IMR-90 (cell line): Measurements from ENCODE around the gene ATXN7L2. TPM values are rescaled to one million over a fixed set of nuclear protein-coding genes. Genes with fewer than 3 reads are reported as not detected.

Experiments used
- ATAC-seq: fragments of 200-7000 bp; cut with Tn5 transposase; 2 replicates; pipeline ENCODE4 v1.9.1; 2020; ENCODE audit warnings: low read depth, mild to moderate bottlenecking, moderate library complexity
- BruUV-seq: library from RNA; stranded (reverse); fragments of 400-500 nt; replicated peaks from 2 replicates; lab custom pipeline; 2021; lab: Mats Ljungman, UMichigan
- CTCF ChIA-PET: fragments of 300-600 bp; formaldehyde crosslinking; extraction: SDS; loops from one replicate; lab custom pipeline; 2021; ENCODE audit warnings: antibody characterized with exemption; lab: Yijun Ruan, JAX
- POLR2A ChIA-PET: fragments of 300-600 bp; sonication (Branson Sonifier 250); formaldehyde crosslinking; loops from one replicate; lab custom pipeline; 2022; ENCODE audit warnings: antibody characterized with exemption; ENCODE audit not compliant: unreplicated experiment; lab: Charles Lee
- DNase-seq: peaks from one replicate; pipeline ENCODE4 v3.0.0; 2013
- H2AFZ ChIP-seq: replicated peaks from 2 replicates; pipeline ENCODE3; 2013; ENCODE audit warnings: low read length, mild to moderate bottlenecking; ENCODE audit not compliant: poor library complexity
- H2AK5ac ChIP-seq: 2 replicates; pipeline ENCODE4 v1.6.1; 2013; ENCODE audit warnings: low read depth, low read length, inconsistent platforms
- H2AK9ac ChIP-seq: replicated peaks from 2 replicates; pipeline ENCODE3; 2013; ENCODE audit warnings: mild to moderate bottlenecking, low read depth, low read length, moderate library complexity; ENCODE audit not compliant: poor library complexity
- H2BK120ac ChIP-seq: 2 replicates; pipeline ENCODE4 v1.6.1; 2013; ENCODE audit warnings: low read depth, low read length, inconsistent platforms
- H2BK15ac ChIP-seq: 3 replicates; pipeline ENCODE4 v1.6.1; 2013; ENCODE audit warnings: low read depth, low read length, inconsistent platforms
- H2BK20ac ChIP-seq: 2 replicates; pipeline ENCODE4 v1.6.1; 2013; ENCODE audit warnings: low read depth, mild to moderate bottlenecking, inconsistent platforms, low read length, moderate library complexity
- H2BK5ac ChIP-seq: 2 replicates; pipeline ENCODE4 v1.6.1; 2013; ENCODE audit warnings: mild to moderate bottlenecking, low read depth, low read length, inconsistent platforms; ENCODE audit not compliant: poor library complexity, severe bottlenecking
- H3K14ac ChIP-seq: replicated peaks from 2 replicates; pipeline ENCODE4 v1.6.1; 2013; ENCODE audit warnings: low read depth, low read length, inconsistent platforms
- H3K18ac ChIP-seq: 2 replicates; pipeline ENCODE4 v1.6.1; 2013; ENCODE audit warnings: low read depth, low read length, control low read depth
- H3K23ac ChIP-seq: 2 replicates; pipeline ENCODE4 v1.6.1; 2013; ENCODE audit warnings: low read depth, low read length, inconsistent platforms
- H3K27ac ChIP-seq: 2 replicates; pipeline ENCODE4 v1.5.1; 2013; ENCODE audit warnings: mild to moderate bottlenecking, control low read depth, low read length; ENCODE audit not compliant: insufficient read depth
- H3K27me3 ChIP-seq: 2 replicates; pipeline ENCODE4 v1.6.1; 2013; ENCODE audit warnings: low read length; ENCODE audit not compliant: control insufficient read depth, insufficient read depth
- H3K36me3 ChIP-seq: 2 replicates; pipeline ENCODE4 v1.6.1; 2013; ENCODE audit warnings: low read length, mixed read lengths; ENCODE audit not compliant: control insufficient read depth, insufficient read depth
- H3K4ac ChIP-seq: 2 replicates; pipeline ENCODE4 v1.6.1; 2013; ENCODE audit warnings: low read depth, low read length, inconsistent platforms
- H3K4me1 ChIP-seq: 2 replicates; pipeline ENCODE4 v1.6.1; 2013; ENCODE audit warnings: low read length, mixed read lengths; ENCODE audit not compliant: control insufficient read depth, insufficient read depth
- H3K4me2 ChIP-seq: 2 replicates; pipeline ENCODE4 v1.6.1; 2013; ENCODE audit warnings: low read depth, mild to moderate bottlenecking, control low read depth, low read length, moderate library complexity
- H3K4me3 ChIP-seq: 2 replicates; pipeline ENCODE4 v1.5.1; 2013; ENCODE audit warnings: low read depth, mild to moderate bottlenecking, control low read depth, low read length, moderate library complexity; ENCODE audit not compliant: insufficient read depth
- H3K56ac ChIP-seq: 2 replicates; pipeline ENCODE4 v1.6.1; 2013; ENCODE audit warnings: low read length, inconsistent platforms; ENCODE audit not compliant: insufficient read depth; ENCODE audit errors: extremely low read depth
- H3K79me1 ChIP-seq, 2 experiments: 2 replicates each; pipeline ENCODE4 v1.6.1; 2013; ENCODE audit warnings: low read length in 2 of 2, inconsistent platforms in 1 of 2, low read depth in 1 of 2
- H3K9ac ChIP-seq: 2 replicates; pipeline ENCODE4 v1.6.1; 2013; ENCODE audit warnings: low read depth, low read length, control low read depth
- H3K9me1 ChIP-seq: 2 replicates; pipeline ENCODE4 v1.6.1; 2013; ENCODE audit warnings: low read length, inconsistent platforms; ENCODE audit not compliant: insufficient read depth
- H3K9me3 ChIP-seq: 2 replicates; pipeline ENCODE4 v1.6.1; 2013; ENCODE audit warnings: low read length; ENCODE audit not compliant: control insufficient read depth, insufficient read depth
- H4K20me1 ChIP-seq: 2 replicates; pipeline ENCODE4 v1.6.1; 2013; ENCODE audit warnings: low read length, inconsistent platforms; ENCODE audit not compliant: insufficient read depth
- H4K5ac ChIP-seq: 2 replicates; pipeline ENCODE4 v1.6.1; 2013; ENCODE audit warnings: mild to moderate bottlenecking, low read depth, low read length, control low read depth
- H4K8ac ChIP-seq, 2 experiments: 2 replicates each; pipeline ENCODE4 v1.6.1; 2013; ENCODE audit warnings: low read depth in 2 of 2, low read length in 2 of 2, control low read depth in 1 of 2, inconsistent platforms in 1 of 2
- H4K91ac ChIP-seq: 2 replicates; pipeline ENCODE4 v1.6.1; 2013; ENCODE audit warnings: low read depth, low read length, inconsistent platforms; ENCODE audit not compliant: insufficient read depth
- BHLHE40 ChIP-seq: fragments of 150-350 bp; IDR thresholded peaks from 2 replicates; pipeline ENCODE4 v1.6.1; 2016; ENCODE audit warnings: mild to moderate bottlenecking, low read depth, low read length
- CEBPB ChIP-seq: IDR thresholded peaks from 2 replicates; pipeline ENCODE4 v1.6.1; 2012; ENCODE audit warnings: low read depth, low read length, improper control_type of control experiment
- CHD1 ChIP-seq: IDR thresholded peaks from 2 replicates; pipeline ENCODE4 v1.6.1; 2012; ENCODE audit warnings: low read depth, low read length, improper control_type of control experiment
- CTCF ChIP-seq: conservative IDR thresholded peaks from 2 replicates; pipeline ENCODE4 v1.5.1; 2012; ENCODE audit warnings: mild to moderate bottlenecking, low read depth, low read length, improper control_type of control experiment
- ELK1 ChIP-seq: fragments of 150-350 bp; IDR thresholded peaks from 2 replicates; pipeline ENCODE4 v1.6.1; 2016; ENCODE audit warnings: low read depth, mild to moderate bottlenecking, low read length, moderate library complexity, borderline replicate concordance
- FOS ChIP-seq: fragments of 150-350 bp; IDR thresholded peaks from 2 replicates; pipeline ENCODE4 v1.6.1; 2016; ENCODE audit warnings: low read depth, low read length
- MAFK ChIP-seq: IDR thresholded peaks from 2 replicates; pipeline ENCODE4 v1.6.1; 2012; ENCODE audit warnings: low read depth, low read length, improper control_type of control experiment
- MAZ ChIP-seq: IDR thresholded peaks from 2 replicates; pipeline ENCODE4 v1.6.1; 2012; ENCODE audit warnings: low read depth, mild to moderate bottlenecking, low read length, improper control_type of control experiment, moderate library complexity, borderline replicate concordance
- MXI1 ChIP-seq: IDR thresholded peaks from 2 replicates; pipeline ENCODE4 v1.6.1; 2012; ENCODE audit warnings: low read depth, mild to moderate bottlenecking, low read length, moderate library complexity, borderline replicate concordance
- NFE2L2 ChIP-seq: fragments of 150-350 bp; IDR thresholded peaks from 2 replicates; pipeline ENCODE4 v1.6.1; 2016; ENCODE audit warnings: low read depth, mild to moderate bottlenecking, low read length
- POLR2A ChIP-seq: IDR thresholded peaks from 2 replicates; pipeline ENCODE4 v1.6.1; 2012; ENCODE audit warnings: mild to moderate bottlenecking, low read depth, low read length
- RAD21 ChIP-seq: IDR thresholded peaks from 2 replicates; pipeline ENCODE4 v1.6.1; 2012; ENCODE audit warnings: low read length, improper control_type of control experiment
- RCOR1 ChIP-seq: IDR thresholded peaks from 2 replicates; pipeline ENCODE4 v1.6.1; 2012; ENCODE audit warnings: mild to moderate bottlenecking, low read length, improper control_type of control experiment; ENCODE audit not compliant: insufficient replicate concordance
- RFX5 ChIP-seq: IDR thresholded peaks from 2 replicates; pipeline ENCODE4 v1.8.0; 2012; ENCODE audit warnings: low read depth, mild to moderate bottlenecking, low read length, moderate library complexity
- SMC3 ChIP-seq: fragments of 150-350 bp; IDR thresholded peaks from 2 replicates; pipeline ENCODE4 v1.6.1; 2016; ENCODE audit warnings: low read depth, mild to moderate bottlenecking, antibody characterized with exemption, low read length, moderate library complexity
- WGBS, 2 experiments: methylation state at CpG; one replicate each; pipeline versions ENCODE4 v1.1.5 to v1.1.7; 2013; ENCODE audit warnings: missing lambda C conversion rate in 2 of 2; ENCODE audit not compliant: insufficient read length in 1 of 2; ENCODE audit errors: extremely low coverage in 2 of 2; 5-methylcytosine and 5-hydroxymethylcytosine counted together
- dilution Hi-C: fragments of 300-500 bp; cut with HindIII; formaldehyde crosslinking; loops from one replicate; pipeline ENCODE4 v1.14.3; 2018; ENCODE audit warnings: low sequenced_read_pairs; ENCODE audit not compliant: unreplicated experiment
- in situ Hi-C: fragments of 300-500 bp; cut with MboI; formaldehyde crosslinking; loops from 3 replicates; pipeline ENCODE4 v1.14.3; 2019; ENCODE audit warnings: low sequenced_read_pairs, inconsistent platforms, mixed read lengths
- intact Hi-C: fragments of 100-400 bp; cut with micrococcal nuclease; formaldehyde crosslinking; loops from 2 replicates; pipeline ENCODE4 v1.10.0; 2022
- polyA plus RNA-seq, 3 experiments: library from polyadenylated mRNA; depleted of rRNA; stranded (reverse); fragments of >200 nt; gene quantifications; 2 replicates each; pipeline ENCODE4 v1.2.3, GENCODE V29; 2012; ENCODE audit warnings: low replicate concordance in 1 of 3
- total RNA-seq: library from RNA; depleted of rRNA; stranded (reverse); fragments of >200 nt; gene quantifications from 2 replicates; pipeline ENCODE4 v1.2.3, GENCODE V29; 2012
- TF ChIP-seq, protein P1 (sequence below): fragments of 150-350 bp; IDR thresholded peaks from 2 replicates; pipeline ENCODE4 v1.6.1; 2017; ENCODE audit warnings: mild to moderate bottlenecking, antibody characterized with exemption, low read length, low read depth

Gene ATXN7L2
- total and polyA plus RNA-seq, 2 of the 4 experiments (the other 2 are of a cell fraction) = 1.3 to 4.8 TPM

GRCh38 chr1:109434484-109434883, 49.2 kb upstream of the ATXN7L2 start:
- H3K27ac ChIP-seq = no peak overlapping the region
- H3K9me1 ChIP-seq = peaks cover 6% of the 10 kb centered on the region
- no peaks in the 10 kb centered on the region for H3K36me3 ChIP-seq
- no peak overlapping the region for H4K8ac ChIP-seq
- H2BK15ac ChIP-seq = no peak overlapping the region
- H3K18ac ChIP-seq = no peak overlapping the region
- H3K23ac ChIP-seq = no peak overlapping the region
- H2AFZ ChIP-seq = no peak overlapping the region
- no peak overlapping the region for H3K4me2 ChIP-seq
- no peak overlapping the region for H3K4me3 ChIP-seq
- DNase-seq = no peak
- H3K27me3 ChIP-seq = no peaks in the 10 kb centered on the region
- WGBS, 2 experiments = no CpG with 5 or more reads among the region's 1 CpG
- peaks cover 0 to 5% of the 10 kb centered on the region in 2 experiments; a peak in 2 of 4 replicates for H3K79me1 ChIP-seq
- H4K5ac ChIP-seq = no peak overlapping the region
- no peak overlapping the region for H2BK5ac ChIP-seq
- H2AK5ac ChIP-seq = no peak overlapping the region
- dilution Hi-C loops (no loop called here), in situ Hi-C loops (no loop called here), intact Hi-C loops (no loop called here)
- no TSS peak for BruUV-seq
- H2AK9ac ChIP-seq = no peak overlapping the region
- no peaks in the 10 kb centered on the region; the same call in 1 of the 2 replicates for H3K9me3 ChIP-seq
- H3K56ac ChIP-seq = no peak overlapping the region
- ChIA-PET CTCF (no interaction called here), POLR2A (no interaction called here)
- TF ChIP-seq, protein P1, sequence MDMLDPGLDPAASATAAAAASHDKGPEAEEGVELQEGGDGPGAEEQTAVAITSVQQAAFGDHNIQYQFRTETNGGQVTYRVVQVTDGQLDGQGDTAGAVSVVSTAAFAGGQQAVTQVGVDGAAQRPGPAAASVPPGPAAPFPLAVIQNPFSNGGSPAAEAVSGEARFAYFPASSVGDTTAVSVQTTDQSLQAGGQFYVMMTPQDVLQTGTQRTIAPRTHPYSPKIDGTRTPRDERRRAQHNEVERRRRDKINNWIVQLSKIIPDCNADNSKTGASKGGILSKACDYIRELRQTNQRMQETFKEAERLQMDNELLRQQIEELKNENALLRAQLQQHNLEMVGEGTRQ = no peak
- TF ChIP-seq MAZ = no peak
- no peak for TF ChIP-seq MXI1
- no peak for TF ChIP-seq RAD21
- no peak for TF ChIP-seq POLR2A
- no peak for TF ChIP-seq SMC3
- no peak for TF ChIP-seq MAFK
- TF ChIP-seq CHD1 = no peak
- no peak for TF ChIP-seq ELK1
- TF ChIP-seq RFX5 = no peak
- TF ChIP-seq RCOR1 = no peak
- TF ChIP-seq CTCF = no peak
- no peak for TF ChIP-seq NFE2L2
- TF ChIP-seq CEBPB = no peak
- no peak for TF ChIP-seq FOS
- no peak for TF ChIP-seq BHLHE40
- no peak overlapping the region for H3K9ac ChIP-seq
- H3K4ac ChIP-seq = no peak overlapping the region
- H4K20me1 ChIP-seq = no peaks in the 10 kb centered on the region
- ATAC-seq = no peak
- no peak overlapping the region for H4K91ac ChIP-seq
- H2BK20ac ChIP-seq = no peak overlapping the region
- H2BK120ac ChIP-seq = no peak overlapping the region
- peaks cover 11% of the 10 kb centered on the region for H3K4me1 ChIP-seq
- no peak overlapping the region for H3K14ac ChIP-seq
